K562 (cell line): Measurements from ENCODE around the gene PLK1. TPM values are rescaled to one million over a fixed set of nuclear protein-coding genes. Genes with fewer than 3 reads are reported as not detected.

Source experiments
- ARNT ChIP-seq, 2 experiments: fragments of 450-650 bp; IDR thresholded peaks; 2 replicates each; pipeline ENCODE4 v1.6.1; 2016; ENCODE audit warnings: mild to moderate bottlenecking in 1 of 2
- BCOR ChIP-seq: fragments of 450-650 bp; IDR thresholded peaks from 2 replicates; pipeline ENCODE4 v1.6.1; 2016
- GABPA ChIP-seq: fragments of 200-800 bp; sonication (Bioruptor generic); conservative IDR thresholded peaks from 2 replicates; pipeline ENCODE4 v1.6.1; 2016; ENCODE audit warnings: low read depth, missing genetic modification characterization, missing compliant biosample characterization
- HDAC3 ChIP-seq: fragments of 450-650 bp; IDR thresholded peaks from 2 replicates; pipeline ENCODE4 v1.6.1; 2018; ENCODE audit warnings: borderline replicate concordance, mild to moderate bottlenecking, moderate library complexity; ENCODE audit not compliant: partially characterized antibody
- KAT8 ChIP-seq: fragments of 450-650 bp; IDR thresholded peaks from 2 replicates; pipeline ENCODE4 v1.6.1; 2016; ENCODE audit warnings: low read depth, mild to moderate bottlenecking
- MCM2 ChIP-seq: fragments of 450-650 bp; IDR thresholded peaks from 2 replicates; pipeline ENCODE4 v1.6.1; 2017; ENCODE audit warnings: low read depth, mild to moderate bottlenecking
- MCM5 ChIP-seq: fragments of 450-650 bp; IDR thresholded peaks from 2 replicates; pipeline ENCODE4 v1.6.1; 2016; ENCODE audit warnings: low read depth
- NEUROD1 ChIP-seq: fragments of 150-350 bp; IDR thresholded peaks from 2 replicates; pipeline ENCODE4 v1.6.1; 2014; ENCODE audit warnings: borderline replicate concordance, low read length, low read depth; ENCODE audit not compliant: partially characterized antibody
- NFIC ChIP-seq: fragments of 450-650 bp; IDR thresholded peaks from 2 replicates; pipeline ENCODE4 v1.6.1; 2017; ENCODE audit warnings: mild to moderate bottlenecking, inconsistent platforms
- NFRKB ChIP-seq: fragments of 450-650 bp; IDR thresholded peaks from 2 replicates; pipeline ENCODE4 v1.6.1; 2016; ENCODE audit warnings: low read depth
- NRF1 ChIP-seq, 2 experiments: fragments of 450-650 bp; IDR thresholded peaks in 1 of 2; conservative IDR thresholded peaks in 1 of 2; 2 replicates each; pipeline ENCODE4 v1.6.1; 2014; ENCODE audit warnings: mild to moderate bottlenecking in 2 of 2
- SMAD1 ChIP-seq: fragments of 150-350 bp; IDR thresholded peaks from 2 replicates; pipeline ENCODE4 v1.6.1; 2014; ENCODE audit warnings: low read length, low read depth; ENCODE audit not compliant: partially characterized antibody
- SPI1 ChIP-seq: IDR thresholded peaks from 2 replicates; pipeline ENCODE4 v1.6.1; 2011; ENCODE audit warnings: low read depth, low read length, control low read depth, borderline replicate concordance
- SREBF1 ChIP-seq: fragments of 150-350 bp; IDR thresholded peaks from 2 replicates; pipeline ENCODE4 v1.6.1; 2014; ENCODE audit warnings: antibody characterized with exemption, low read depth, low read length, borderline replicate concordance
- ZC3H4 ChIP-seq: sonication (generic); formaldehyde crosslinking; IDR thresholded peaks from 2 replicates; pipeline ENCODE4 v1.9.0; 2021; ENCODE audit warnings: missing genetic modification reagents, borderline replicate concordance
- ZKSCAN1 ChIP-seq: fragments of 150-350 bp; IDR thresholded peaks from 2 replicates; pipeline ENCODE4 v1.6.1; 2016; ENCODE audit warnings: low read depth, low read length
- polyA plus RNA-seq, 8 experiments: library from polyadenylated mRNA; depleted of rRNA in 4 of 8; stranded (reverse) in 5 of 8; unstranded in 3 of 8; fragments of >200 nt; fragmentation: Nextera tagmentation in 2 of 8; fragmentation: Illumina TruSeq in 1 of 8; extraction: Ambion mirVana in 2 of 8; extraction: Trizol in 1 of 8; gene quantifications; 2 replicates each; pipeline versions ENCODE4 v1.2.1 to v1.2.3, GENCODE V29; 2011 to 2014; ENCODE audit warnings: inconsistent platforms in 1 of 8, missing spikeins in 1 of 8
- total RNA-seq, 7 experiments: library from RNA; depleted of rRNA in 6 of 7; stranded (reverse); fragments of >200 nt in 6 of 7; fragmentation: Illumina TruSeq in 2 of 7; extraction: Trizol in 2 of 7; gene quantifications; 2 replicates each; pipeline versions ENCODE4 v1.2.1 to v1.2.3, GENCODE V29; 2011 to 2021; ENCODE audit warnings: low replicate concordance in 1 of 7
- TF ChIP-seq, protein P1 (sequence below): fragments of 250-450 bp; sonication (Bioruptor Pico); IDR thresholded peaks from 2 replicates; pipeline ENCODE4 v1.8.0; 2022; ENCODE audit warnings: inconsistent platforms, mild to moderate bottlenecking, moderate library complexity, borderline replicate concordance
- TF ChIP-seq, protein P2 (sequence below): fragments of 450-650 bp; formaldehyde crosslinking; IDR thresholded peaks from 2 replicates; pipeline ENCODE4 v1.4.0; 2022; ENCODE audit warnings: missing genetic modification characterization
- TF ChIP-seq, protein P3 (sequence below): fragments of 250-450 bp; sonication (Bioruptor Pico); IDR thresholded peaks from 2 replicates; pipeline ENCODE4 v1.5.0; 2021; ENCODE audit warnings: mild to moderate bottlenecking, moderate library complexity
- TF ChIP-seq, protein P4 (sequence below): fragments of 450-650 bp; IDR thresholded peaks from 2 replicates; pipeline ENCODE4 v1.7.0; 2016; ENCODE audit warnings: borderline replicate concordance
- TF ChIP-seq, protein P5 (sequence below): sonication (generic); formaldehyde crosslinking; IDR thresholded peaks from 2 replicates; pipeline ENCODE4 v1.8.0; 2022; ENCODE audit warnings: mild to moderate bottlenecking, missing genetic modification reagents

Gene PLK1
- total and polyA plus RNA-seq, 9 of the 15 experiments (the other 6 are each of a cell fraction or from before 2014, with no cell fraction given) = 13.6 to 212 (median 45.5) TPM

DNA sequence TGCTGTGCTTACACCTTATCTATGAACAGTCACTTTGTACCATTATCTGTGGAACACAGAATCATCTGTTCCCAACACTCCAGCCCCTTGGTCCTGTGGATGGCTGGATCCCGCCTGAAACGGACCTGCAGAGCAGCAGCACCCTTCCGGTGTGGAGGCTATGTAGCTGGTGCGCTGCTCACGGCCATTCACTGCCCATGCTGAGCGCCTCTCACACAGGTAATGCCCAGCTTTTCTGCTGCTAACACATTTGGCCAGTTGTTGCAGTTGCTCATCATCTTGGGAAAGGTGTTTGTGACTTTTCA is 11.4 kb upstream of the PLK1 start (continued):
- TF ChIP-seq HDAC3 (peak; percentile 53), ARNT (IDR thresholded peaks at IDR 0.05) (no peak), ZKSCAN1 (0 out of 2 replicates have a peak, but pooled peaks have one; percentile 27), NRF1 (conservative IDR thresholded peaks at IDR 0.05 in 1 of 2, IDR thresholded peaks at IDR 0.05 in 1 of 2) (peak in 1 of 2 experiments; percentile 40; a peak in 2 of 4 replicates), BCOR (no peak), NFRKB (no peak), NFIC (peak; percentile 84), GABPA (peak; percentile 62), SPI1 (no peak), SMAD1 (no peak), MCM5 (no peak), KAT8 (no peak), ZC3H4 (CRISPR knock-in tag) (no peak), SREBF1 (no peak), MCM2 (no peak), NEUROD1 (no peak)
- TF ChIP-seq, protein P1, sequence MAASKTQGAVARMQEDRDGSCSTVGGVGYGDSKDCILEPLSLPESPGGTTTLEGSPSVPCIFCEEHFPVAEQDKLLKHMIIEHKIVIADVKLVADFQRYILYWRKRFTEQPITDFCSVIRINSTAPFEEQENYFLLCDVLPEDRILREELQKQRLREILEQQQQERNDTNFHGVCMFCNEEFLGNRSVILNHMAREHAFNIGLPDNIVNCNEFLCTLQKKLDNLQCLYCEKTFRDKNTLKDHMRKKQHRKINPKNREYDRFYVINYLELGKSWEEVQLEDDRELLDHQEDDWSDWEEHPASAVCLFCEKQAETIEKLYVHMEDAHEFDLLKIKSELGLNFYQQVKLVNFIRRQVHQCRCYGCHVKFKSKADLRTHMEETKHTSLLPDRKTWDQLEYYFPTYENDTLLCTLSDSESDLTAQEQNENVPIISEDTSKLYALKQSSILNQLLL (CRISPR knock-in tag) = no peak
- TF ChIP-seq, protein P2, sequence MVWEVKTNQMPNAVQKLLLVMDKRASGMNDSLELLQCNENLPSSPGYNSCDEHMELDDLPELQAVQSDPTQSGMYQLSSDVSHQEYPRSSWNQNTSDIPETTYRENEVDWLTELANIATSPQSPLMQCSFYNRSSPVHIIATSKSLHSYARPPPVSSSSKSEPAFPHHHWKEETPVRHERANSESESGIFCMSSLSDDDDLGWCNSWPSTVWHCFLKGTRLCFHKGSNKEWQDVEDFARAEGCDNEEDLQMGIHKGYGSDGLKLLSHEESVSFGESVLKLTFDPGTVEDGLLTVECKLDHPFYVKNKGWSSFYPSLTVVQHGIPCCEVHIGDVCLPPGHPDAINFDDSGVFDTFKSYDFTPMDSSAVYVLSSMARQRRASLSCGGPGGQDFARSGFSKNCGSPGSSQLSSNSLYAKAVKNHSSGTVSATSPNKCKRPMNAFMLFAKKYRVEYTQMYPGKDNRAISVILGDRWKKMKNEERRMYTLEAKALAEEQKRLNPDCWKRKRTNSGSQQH (CRISPR knock-in tag) = no peak
- TF ChIP-seq, protein P3, sequence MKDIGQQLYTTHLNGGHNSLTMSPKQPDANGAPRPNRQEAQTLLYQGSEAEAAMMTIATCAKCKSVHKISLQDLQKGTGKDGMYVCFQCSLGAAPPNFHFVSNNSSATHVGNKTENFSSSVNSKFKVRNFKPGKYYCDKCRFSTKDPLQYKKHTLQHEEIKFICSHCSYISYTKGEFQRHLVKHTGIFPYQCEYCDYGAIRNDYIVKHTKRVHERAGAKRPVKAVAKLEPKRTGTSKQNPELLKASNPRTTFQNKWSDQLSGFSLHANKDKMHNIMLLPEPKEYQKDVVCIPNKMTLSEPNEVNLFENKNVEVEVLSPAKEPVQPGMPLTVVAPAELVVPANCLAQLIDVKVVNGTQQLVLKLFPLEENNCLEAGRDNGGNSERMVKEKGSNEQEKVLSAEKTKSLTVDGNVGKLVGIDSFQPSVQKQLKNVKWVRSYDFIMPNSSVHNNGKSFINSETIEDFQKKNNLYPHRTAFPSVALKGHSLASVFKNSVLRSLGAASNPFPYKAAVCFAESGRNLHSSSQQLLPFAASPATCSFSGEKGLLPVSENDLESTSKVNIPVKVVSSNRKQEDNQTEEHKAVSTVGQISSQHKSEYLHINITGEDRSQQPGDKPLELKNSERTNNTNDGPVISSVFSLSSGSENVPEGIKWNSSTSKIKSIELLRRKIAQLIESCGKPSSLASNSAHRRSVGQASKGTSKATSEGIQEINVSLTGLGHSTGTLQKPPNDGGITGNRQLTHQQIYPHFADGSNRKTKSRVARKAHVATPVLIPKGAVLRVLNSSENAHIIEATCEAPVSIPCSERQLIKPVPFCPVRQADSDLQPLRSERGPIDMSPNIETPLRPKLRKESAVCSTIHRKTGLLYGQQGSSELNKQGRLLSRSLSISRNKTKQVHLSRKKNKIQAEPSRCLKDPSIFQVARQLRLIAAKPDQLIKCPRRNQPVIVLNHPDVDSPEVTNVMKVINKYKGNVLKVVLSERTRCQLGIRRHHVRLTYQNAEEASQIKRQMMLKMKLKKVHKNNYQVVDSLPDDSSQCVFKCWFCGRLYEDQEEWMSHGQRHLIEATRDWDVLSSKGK (CRISPR knock-in tag) = no peak
- TF ChIP-seq, protein P4, sequence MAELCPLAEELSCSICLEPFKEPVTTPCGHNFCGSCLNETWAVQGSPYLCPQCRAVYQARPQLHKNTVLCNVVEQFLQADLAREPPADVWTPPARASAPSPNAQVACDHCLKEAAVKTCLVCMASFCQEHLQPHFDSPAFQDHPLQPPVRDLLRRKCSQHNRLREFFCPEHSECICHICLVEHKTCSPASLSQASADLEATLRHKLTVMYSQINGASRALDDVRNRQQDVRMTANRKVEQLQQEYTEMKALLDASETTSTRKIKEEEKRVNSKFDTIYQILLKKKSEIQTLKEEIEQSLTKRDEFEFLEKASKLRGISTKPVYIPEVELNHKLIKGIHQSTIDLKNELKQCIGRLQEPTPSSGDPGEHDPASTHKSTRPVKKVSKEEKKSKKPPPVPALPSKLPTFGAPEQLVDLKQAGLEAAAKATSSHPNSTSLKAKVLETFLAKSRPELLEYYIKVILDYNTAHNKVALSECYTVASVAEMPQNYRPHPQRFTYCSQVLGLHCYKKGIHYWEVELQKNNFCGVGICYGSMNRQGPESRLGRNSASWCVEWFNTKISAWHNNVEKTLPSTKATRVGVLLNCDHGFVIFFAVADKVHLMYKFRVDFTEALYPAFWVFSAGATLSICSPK = no peak
- TF ChIP-seq, protein P5, sequence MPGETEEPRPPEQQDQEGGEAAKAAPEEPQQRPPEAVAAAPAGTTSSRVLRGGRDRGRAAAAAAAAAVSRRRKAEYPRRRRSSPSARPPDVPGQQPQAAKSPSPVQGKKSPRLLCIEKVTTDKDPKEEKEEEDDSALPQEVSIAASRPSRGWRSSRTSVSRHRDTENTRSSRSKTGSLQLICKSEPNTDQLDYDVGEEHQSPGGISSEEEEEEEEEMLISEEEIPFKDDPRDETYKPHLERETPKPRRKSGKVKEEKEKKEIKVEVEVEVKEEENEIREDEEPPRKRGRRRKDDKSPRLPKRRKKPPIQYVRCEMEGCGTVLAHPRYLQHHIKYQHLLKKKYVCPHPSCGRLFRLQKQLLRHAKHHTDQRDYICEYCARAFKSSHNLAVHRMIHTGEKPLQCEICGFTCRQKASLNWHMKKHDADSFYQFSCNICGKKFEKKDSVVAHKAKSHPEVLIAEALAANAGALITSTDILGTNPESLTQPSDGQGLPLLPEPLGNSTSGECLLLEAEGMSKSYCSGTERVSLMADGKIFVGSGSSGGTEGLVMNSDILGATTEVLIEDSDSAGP (CRISPR knock-in tag) = no peak
